SH-SY5Y (cell line): ENCODE measurements around the gene SYNE3.

Experiments
- GATA2 ChIP-seq: IDR thresholded peaks from 2 replicates; pipeline ENCODE4 v1.6.1; 2011; ENCODE audit warnings: mild to moderate bottlenecking, low read depth, low read length
- GATA3 ChIP-seq: IDR thresholded peaks from 2 replicates; pipeline ENCODE4 v1.6.1; 2011; ENCODE audit warnings: low read depth, mild to moderate bottlenecking, low read length, moderate library complexity

SYNE3 gene

GRCh38 chr14:95535226-95536021 is 19.0 kb upstream of the SYNE3 start:
- TF ChIP-seq GATA2 (no peak), GATA3 (no peak)

DNA sequence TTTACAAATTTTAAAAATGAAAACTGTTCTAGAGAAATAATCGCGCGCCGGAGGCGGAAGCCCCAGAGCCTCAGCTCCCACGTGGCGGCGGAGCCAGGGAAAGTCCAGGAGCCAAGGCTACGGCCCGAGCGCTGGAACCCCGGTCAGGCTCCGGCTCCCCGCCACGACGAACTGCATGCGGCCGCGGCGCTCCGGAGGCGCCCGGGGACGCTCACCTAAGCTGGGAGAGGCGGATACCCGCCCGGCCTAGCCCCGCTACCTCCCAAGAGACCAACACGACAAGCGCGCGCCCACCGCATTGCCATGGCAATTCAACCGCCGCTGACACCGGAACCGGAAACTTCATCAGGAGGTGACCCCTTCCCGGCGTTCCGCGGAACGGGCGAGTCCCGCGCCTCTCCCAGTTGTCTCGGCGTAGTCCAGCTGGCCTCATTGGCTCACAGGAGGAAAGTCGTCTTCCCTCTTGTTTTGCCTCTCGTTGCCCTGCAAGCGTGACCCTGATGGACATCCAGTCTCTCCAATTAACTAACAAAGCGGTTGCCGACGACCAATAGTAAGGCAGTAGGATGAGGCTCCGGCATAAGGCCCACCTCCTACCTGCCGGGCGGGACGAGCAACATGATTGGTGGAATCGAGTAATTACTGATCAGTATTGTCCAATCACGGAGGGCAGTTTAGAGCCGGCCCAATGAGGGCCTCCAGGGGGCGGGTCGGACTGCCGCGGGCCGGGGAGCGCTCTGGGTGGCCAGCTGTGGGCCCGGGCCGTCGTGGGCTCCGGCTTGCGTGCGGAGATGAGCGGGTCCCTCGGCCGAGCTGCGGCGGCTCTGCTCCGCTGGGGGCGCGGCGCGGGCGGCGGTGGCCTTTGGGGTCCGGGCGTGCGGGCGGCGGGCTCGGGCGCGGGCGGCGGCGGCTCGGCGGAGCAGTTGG is 18.1 kb upstream of the SYNE3 start, which contains the start of gene GLRX5:
Gene GLRX5, plus strand, starts transcription at position 752 of the 927 bp plus-strand sequence. Its CDS starts 40 bp downstream, at position 792.
- TF ChIP-seq GATA2, result no peak
- no peak for TF ChIP-seq GATA3

DNA sequence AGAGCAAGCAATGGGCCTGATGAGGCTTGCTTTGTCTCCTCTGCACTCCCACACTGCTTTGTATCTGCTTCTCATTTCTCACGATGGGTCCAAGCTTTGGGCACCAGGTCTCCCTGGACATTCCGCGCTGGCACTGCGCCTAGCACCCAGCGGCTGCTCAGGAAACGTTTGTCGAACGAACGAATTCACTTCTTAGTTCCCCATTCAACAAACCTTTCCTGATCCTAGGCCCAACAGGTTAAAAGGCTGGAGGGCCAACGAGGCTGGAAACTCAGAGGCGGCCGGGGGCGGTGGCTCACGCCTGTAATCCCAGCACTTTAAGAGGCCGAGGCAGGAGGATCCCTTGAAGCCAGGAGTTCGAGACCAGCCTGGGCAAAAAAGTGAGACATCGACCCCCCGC is 17.4 kb upstream of the SYNE3 start:
- TF ChIP-seq GATA2, result no peak
- TF ChIP-seq GATA3, result no peak

GRCh38 chr14:95533391-95533821 is 17.0 kb upstream of the SYNE3 start:
- TF ChIP-seq GATA2 (no peak), GATA3 (no peak)

DNA sequence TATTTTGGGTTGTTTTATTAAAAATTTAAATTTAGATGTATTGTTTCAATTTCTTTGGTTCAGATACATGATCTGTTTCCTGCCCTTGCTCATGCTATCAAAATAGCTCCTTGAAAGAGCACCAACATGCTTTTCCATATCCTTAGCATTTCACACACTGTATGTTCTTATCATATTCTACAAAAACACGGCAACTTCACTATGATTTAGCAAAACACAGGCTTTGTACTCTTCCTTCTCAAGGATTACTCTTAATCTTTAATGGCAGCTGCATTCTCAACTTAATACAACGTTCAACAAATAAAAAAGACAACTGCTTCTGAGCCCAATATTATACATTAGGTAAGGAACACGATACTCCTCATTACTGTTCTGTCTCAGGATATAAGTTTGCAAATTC is 15.5 kb upstream of the SYNE3 start:
- TF ChIP-seq GATA3, result no peak
- TF ChIP-seq GATA2, result no peak

- no peak for TF ChIP-seq GATA3
- no peak for TF ChIP-seq GATA2
Observed at GRCh38 chr14:95531473-95531872, 15.0 kb upstream of the SYNE3 start.

DNA sequence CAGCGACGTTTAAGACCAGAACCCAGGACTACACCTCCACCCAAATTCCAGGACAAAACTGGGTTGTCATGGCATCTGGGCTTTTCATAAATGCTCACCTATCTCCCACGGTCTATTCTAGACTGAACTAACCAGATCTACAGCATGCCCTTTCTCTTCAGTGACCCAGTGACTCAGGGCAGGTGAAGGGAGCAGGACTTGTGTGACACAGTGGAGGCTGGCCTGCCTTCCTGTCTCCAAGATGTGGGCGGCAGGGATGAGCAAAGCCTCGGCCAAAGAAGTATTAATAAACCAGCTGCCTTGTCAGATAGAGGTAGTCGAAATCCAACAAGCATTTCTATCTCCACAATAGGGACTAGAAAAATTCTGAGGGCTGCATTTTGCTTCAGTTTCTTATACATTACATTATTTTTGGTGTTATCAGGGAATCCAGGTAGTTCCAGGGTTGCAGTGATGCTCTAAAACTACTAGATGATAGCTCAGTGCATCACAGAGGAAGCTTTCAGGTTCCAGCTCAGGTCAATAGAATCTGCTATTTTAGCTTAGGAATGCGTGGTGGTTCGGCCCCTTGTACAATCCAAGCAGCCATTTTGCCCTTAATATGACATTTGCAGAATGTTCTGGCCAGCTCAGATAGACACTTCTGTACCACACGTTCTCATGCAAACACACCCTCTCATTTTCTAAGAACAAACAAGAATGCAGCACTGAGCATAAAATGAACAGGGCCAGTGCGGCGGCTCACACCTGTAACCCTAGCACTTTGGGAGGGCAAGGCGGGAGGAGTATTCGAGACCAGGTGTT is 14.2 kb upstream of the SYNE3 start:
- TF ChIP-seq GATA2, result no peak
- no peak for TF ChIP-seq GATA3

DNA sequence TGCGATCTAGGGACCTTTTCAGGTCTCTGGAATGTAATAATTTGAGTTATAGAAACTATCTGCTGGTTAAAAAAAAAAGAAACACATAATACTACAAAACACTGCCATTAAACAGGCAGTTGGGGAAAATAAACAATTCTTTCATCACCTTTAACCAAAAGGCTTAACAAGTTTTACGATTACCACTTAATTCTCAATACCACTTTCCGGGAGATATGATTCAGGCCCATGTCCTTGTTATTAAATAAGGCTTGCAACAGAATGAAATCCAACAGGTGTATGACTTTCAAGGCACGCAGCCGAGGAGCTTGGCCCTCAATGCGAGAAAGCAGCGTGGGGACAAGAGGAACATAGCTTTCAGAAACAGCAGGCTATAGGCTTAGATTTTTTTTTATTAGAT is 12.8 kb upstream of the SYNE3 start:
- no peak for TF ChIP-seq GATA2
- no peak for TF ChIP-seq GATA3

- no peak for TF ChIP-seq GATA3
- no peak for TF ChIP-seq GATA2
Observed at GRCh38 chr14:95527387-95528002, 11.0 kb upstream of the SYNE3 start.

GRCh38 chr14:95526483-95527386 is 10.3 kb upstream of the SYNE3 start:
- TF ChIP-seq GATA3, result no peak
- no peak for TF ChIP-seq GATA2

DNA sequence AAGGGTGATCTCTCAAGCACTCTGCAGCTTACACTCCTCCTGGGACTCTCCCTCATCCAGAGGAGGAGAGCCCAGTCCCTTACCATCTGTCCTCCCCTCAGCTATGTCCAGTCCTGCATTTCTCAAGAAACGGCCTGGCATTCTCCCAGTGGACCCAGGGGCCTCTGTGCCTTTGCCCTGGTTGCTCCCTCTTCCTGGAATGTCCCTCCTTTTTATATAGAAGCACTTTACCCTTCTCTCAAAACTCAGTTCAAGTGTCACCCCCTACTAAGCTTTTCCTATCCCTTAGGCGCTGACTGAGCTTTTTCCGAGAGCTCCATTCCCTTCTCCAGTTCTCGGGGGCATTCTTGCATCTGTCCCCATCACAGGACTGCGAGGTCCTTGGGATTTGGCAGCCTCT is 9.5 kb upstream of the SYNE3 start:
- TF ChIP-seq GATA2 (no peak), GATA3 (no peak)

DNA sequence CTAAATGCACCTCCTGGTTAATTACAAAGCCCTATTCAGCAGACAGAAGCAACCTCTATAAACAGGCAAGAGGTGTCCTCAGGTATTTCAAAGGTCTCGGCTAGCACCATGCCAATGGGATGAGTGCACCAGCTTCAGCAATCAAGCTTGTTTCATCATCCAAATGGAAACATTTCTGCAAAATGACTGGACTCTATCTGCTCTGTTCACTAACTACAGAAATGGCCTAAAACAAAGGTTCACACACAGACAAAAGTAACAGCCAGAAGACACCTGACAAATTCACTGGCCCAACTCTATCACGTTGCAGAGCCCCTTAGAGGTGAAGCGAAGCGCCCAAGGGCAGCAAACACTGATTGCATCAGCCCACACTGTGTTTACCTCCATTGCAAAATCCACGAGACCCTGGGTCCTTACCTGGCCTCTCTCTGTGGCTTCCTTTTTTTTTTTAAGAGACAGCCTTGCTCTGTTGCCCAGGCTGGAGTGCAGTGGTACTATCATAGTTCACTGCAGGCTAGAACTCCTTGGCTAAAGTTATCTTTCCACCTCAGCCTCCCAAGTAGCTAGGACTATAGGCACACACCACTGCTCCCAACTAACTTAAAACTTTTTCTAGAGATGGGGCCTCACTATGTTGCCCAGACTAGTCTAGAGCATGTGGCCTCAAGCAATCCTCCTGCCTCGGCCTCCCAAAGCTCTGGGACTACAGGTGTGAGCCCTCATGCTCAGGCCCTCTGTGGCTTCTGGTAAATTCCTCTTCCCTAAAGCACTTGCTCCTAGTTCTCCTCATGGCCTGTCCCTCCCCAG is 8.5 kb upstream of the SYNE3 start:
- TF ChIP-seq GATA3, result no peak
- TF ChIP-seq GATA2, result no peak
